Parathyroid adenoma (tissue), 2 donors: ENCODE measurements around the gene TSHZ2.

ENCODE experiments used
- H2AFZ ChIP-seq: fragments of 300-600 bp; sonication (generic); one replicate; pipeline ENCODE4 v1.7.0; 2017; ENCODE audit warnings: antibody characterized with exemption, mild to moderate bottlenecking
- H3K27ac ChIP-seq: fragments of 300-600 bp; sonication (generic); one replicate; pipeline ENCODE4 v1.7.0; 2017
- H3K27me3 ChIP-seq: fragments of 300-600 bp; sonication (generic); one replicate; pipeline ENCODE4 v1.7.0; 2017; ENCODE audit warnings: low read length; ENCODE audit not compliant: control insufficient read depth, insufficient read depth
- H3K36me3 ChIP-seq: fragments of 300-600 bp; sonication (generic); one replicate; pipeline ENCODE4 v1.7.0; 2017; ENCODE audit warnings: low read length; ENCODE audit not compliant: control insufficient read depth, insufficient read depth
- H3K4me1 ChIP-seq: fragments of 300-600 bp; sonication (generic); one replicate; pipeline ENCODE4 v1.7.0; 2017; ENCODE audit warnings: control low read depth
- H3K4me2 ChIP-seq: fragments of 300-600 bp; sonication (generic); one replicate; pipeline ENCODE4 v1.7.0; 2017; ENCODE audit warnings: low read length
- H3K4me3 ChIP-seq: fragments of 300-600 bp; sonication (generic); one replicate; pipeline ENCODE4 v1.7.0; 2017; ENCODE audit warnings: low read depth, low read length
- H3K79me2 ChIP-seq: fragments of 300-600 bp; sonication (generic); one replicate; pipeline ENCODE4 v1.7.0; 2017; ENCODE audit warnings: control low read depth
- H3K9ac ChIP-seq: fragments of 300-600 bp; sonication (generic); one replicate; pipeline ENCODE4 v1.7.0; 2017; ENCODE audit warnings: mild to moderate bottlenecking
- H3K9me3 ChIP-seq: fragments of 300-600 bp; sonication (generic); one replicate; pipeline ENCODE4 v1.7.0; 2017; ENCODE audit warnings: low read length; ENCODE audit not compliant: control insufficient read depth
- TF ChIP-seq, protein P1 (sequence below): fragments of 300-600 bp; sonication (generic); IDR thresholded peaks from one replicate; pipeline ENCODE4 v1.7.0; 2017; ENCODE audit warnings: antibody characterized with exemption, mild to moderate bottlenecking
- donor health status: primary hyperparathyroidism.

Gene TSHZ2

DNA sequence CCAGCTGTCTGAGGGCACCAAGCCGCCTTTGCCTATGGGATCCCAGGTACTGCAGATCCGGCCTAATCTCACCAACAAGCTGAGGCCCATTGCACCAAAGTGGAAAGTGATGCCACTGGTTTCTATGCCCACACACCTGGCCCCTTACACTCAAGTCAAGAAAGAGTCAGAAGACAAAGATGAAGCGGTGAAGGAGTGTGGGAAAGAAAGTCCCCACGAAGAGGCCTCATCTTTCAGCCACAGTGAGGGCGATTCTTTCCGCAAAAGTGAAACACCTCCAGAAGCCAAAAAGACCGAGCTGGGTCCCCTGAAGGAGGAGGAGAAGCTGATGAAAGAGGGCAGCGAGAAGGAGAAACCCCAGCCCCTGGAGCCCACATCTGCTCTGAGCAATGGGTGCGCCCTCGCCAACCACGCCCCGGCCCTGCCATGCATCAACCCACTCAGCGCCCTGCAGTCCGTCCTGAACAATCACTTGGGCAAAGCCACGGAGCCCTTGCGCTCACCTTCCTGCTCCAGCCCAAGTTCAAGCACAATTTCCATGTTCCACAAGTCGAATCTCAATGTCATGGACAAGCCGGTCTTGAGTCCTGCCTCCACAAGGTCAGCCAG, 283.0 kb downstream of the TSHZ2 start:
- Histone ChIP-seq H3K9me3 (no peaks in the 10 kb centered on the region), H2AFZ (no peak overlapping the region), H3K4me1 (no peaks in the 10 kb centered on the region), H3K9ac (no peak overlapping the region), H3K36me3 (no peaks in the 10 kb centered on the region), H3K79me2 (no peaks in the 10 kb centered on the region), H3K27me3 (no peaks in the 10 kb centered on the region), H3K4me2 (no peak overlapping the region), H3K27ac (no peak overlapping the region), H3K4me3 (no peak overlapping the region)
- TF ChIP-seq, protein P1, sequence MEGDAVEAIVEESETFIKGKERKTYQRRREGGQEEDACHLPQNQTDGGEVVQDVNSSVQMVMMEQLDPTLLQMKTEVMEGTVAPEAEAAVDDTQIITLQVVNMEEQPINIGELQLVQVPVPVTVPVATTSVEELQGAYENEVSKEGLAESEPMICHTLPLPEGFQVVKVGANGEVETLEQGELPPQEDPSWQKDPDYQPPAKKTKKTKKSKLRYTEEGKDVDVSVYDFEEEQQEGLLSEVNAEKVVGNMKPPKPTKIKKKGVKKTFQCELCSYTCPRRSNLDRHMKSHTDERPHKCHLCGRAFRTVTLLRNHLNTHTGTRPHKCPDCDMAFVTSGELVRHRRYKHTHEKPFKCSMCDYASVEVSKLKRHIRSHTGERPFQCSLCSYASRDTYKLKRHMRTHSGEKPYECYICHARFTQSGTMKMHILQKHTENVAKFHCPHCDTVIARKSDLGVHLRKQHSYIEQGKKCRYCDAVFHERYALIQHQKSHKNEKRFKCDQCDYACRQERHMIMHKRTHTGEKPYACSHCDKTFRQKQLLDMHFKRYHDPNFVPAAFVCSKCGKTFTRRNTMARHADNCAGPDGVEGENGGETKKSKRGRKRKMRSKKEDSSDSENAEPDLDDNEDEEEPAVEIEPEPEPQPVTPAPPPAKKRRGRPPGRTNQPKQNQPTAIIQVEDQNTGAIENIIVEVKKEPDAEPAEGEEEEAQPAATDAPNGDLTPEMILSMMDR: no peak

DNA sequence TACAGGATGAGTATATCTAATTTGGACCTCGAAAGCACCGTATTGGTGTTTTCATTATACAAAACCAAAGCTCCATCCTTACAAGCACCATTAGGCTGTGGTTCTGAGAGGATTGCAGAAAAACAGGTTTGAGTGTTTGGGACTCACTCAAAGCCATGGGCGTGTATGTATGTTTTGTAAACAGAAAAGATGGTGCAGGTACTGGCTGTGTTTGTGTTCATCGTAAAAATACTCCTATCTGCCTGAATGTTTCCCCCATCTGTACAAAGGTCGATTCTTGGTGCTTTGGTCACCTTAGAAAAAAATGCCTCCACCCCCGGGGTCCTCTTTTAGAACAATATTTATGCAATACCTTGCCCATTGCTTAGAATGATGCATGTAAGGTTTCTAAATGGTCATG, 286.6 kb downstream of the TSHZ2 start:
- Histone ChIP-seq H3K79me2 (no peaks in the 10 kb centered on the region), H3K27ac (no peak overlapping the region), H3K4me3 (no peak overlapping the region), H3K9ac (no peak overlapping the region), H3K4me1 (no peaks in the 10 kb centered on the region), H3K27me3 (no peaks in the 10 kb centered on the region), H2AFZ (no peak overlapping the region), H3K4me2 (no peak overlapping the region), H3K36me3 (no peaks in the 10 kb centered on the region), H3K9me3 (no peaks in the 10 kb centered on the region)
- TF ChIP-seq, protein P1: no peak

DNA sequence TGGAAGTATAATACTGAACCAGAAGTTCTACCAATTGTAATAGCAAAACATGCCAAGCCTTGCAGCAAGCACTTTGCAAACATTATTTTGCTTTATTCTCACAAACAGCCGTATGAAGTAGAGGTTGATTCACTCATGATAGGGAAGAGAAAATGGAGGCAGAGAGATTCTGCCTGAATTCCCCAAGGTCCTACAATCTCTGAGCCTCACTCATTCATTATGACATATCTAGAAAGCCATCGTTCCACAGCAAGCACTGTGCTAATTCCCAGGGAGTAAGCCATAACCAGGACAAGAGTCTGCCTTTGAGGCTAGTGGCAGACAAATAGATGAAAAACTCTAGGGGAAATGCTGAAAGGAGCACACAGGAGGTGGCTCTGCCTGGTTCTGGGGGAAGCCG, 288.0 kb downstream of the TSHZ2 start:
- Histone ChIP-seq H3K27ac (no peak overlapping the region), H3K4me3 (no peak overlapping the region), H3K4me2 (no peak overlapping the region), H3K9ac (no peak overlapping the region), H3K79me2 (no peaks in the 10 kb centered on the region), H3K9me3 (no peaks in the 10 kb centered on the region), H3K27me3 (no peaks in the 10 kb centered on the region), H2AFZ (no peak overlapping the region), H3K36me3 (no peaks in the 10 kb centered on the region), H3K4me1 (no peaks in the 10 kb centered on the region)
- TF ChIP-seq, protein P1: no peak

DNA sequence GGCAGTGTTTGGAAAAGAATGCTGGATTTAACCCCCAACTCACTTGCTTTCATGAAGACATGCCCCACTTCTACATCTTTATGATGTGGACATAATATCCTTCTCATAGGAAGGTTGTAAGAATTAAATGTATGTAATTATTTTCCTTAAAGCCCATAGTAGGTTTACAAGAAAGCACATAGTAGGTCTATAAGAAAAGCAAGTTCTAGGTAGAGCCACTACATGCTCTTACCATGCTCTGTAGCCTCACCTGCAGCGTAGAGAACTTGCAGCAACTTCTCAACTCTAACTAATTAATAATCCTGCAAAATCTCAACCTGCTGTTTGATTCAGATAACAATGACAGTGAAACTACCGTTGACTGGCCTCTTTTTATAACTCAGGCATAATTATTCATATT, 288.4 kb downstream of the TSHZ2 start:
- H3K27me3 ChIP-seq: no peaks in the 10 kb centered on the region
- H3K9me3 ChIP-seq: no peaks in the 10 kb centered on the region
- H3K4me2 ChIP-seq: no peak overlapping the region
- H3K4me1 ChIP-seq: no peaks in the 10 kb centered on the region
- no peaks in the 10 kb centered on the region for H3K79me2 ChIP-seq
- no peak overlapping the region for H3K27ac ChIP-seq
- no peak overlapping the region for H3K9ac ChIP-seq
- no peaks in the 10 kb centered on the region for H3K36me3 ChIP-seq
- TF ChIP-seq, protein P1: no peak
- H2AFZ ChIP-seq: no peak overlapping the region
- H3K4me3 ChIP-seq: no peak overlapping the region

DNA sequence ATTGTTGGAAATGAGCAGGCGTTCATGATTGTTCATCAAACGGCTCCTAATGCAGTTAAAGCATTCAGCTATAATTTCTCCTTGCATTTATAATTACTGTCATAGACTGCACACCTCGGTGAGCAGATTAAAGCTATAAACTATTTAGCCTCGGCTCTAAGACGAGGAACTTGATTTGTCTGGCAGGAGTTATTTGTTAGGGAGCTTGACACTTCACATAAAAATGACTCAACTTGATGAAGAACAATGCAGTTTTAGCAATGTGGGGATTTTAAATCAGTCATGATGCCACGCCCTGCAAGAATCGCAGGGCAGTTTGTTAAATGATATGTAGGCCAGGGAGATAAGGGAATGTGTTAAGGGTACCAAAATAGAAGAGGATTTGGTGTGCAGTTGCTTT, 290.2 kb downstream of the TSHZ2 start:
- Histone ChIP-seq H3K4me2 (no peak overlapping the region), H3K4me3 (no peak overlapping the region), H3K79me2 (no peaks in the 10 kb centered on the region), H3K4me1 (no peaks in the 10 kb centered on the region), H3K9ac (no peak overlapping the region), H3K27ac (no peak overlapping the region), H3K36me3 (no peaks in the 10 kb centered on the region), H3K27me3 (no peaks in the 10 kb centered on the region), H2AFZ (no peak overlapping the region), H3K9me3 (no peaks in the 10 kb centered on the region)
- TF ChIP-seq, protein P1: no peak
